HG03520 (cell line): ENCODE measurements around the gene HTR3B.
A peak's percentile ranks its signal among the peaks of the same experiment; 100 is the strongest.
"Not testable (repeated sequence)": the region's sequence is repeated elsewhere in the genome, so short reads cannot be mapped to it uniquely, and the experiment has no call there.

Source experiments
- ATAC-seq: cut with Tn5 transposase; IDR thresholded peaks from one replicate; pipeline ENCODE4 v1.9.1; 2021; ENCODE audit warnings: mild to moderate bottlenecking, moderate library complexity; ENCODE audit not compliant: unreplicated experiment

The HTR3B gene

GRCh38 chr11:113904379-113905101, at the start of gene HTR3B:
Gene HTR3B, plus strand, starts transcription at chr11:113904796. Its CDS starts 138 bp downstream, at chr11:113904934.
- ATAC-seq, result no peak

- ATAC-seq, result no peak
These were observed 48.8 kb upstream of the HTR3B start for GRCh38 chr11:113855803-113856202.

- no peak for ATAC-seq
These were observed 47.4 kb upstream of the HTR3B start for GRCh38 chr11:113856966-113857759.

GRCh38 chr11:113859665-113860064, 44.9 kb upstream of the HTR3B start:
- ATAC-seq, result no peak

GRCh38 chr11:113862435-113862834, 42.2 kb upstream of the HTR3B start:
- no peak for ATAC-seq

- no peak for ATAC-seq
These were observed 40.2 kb upstream of the HTR3B start for GRCh38 chr11:113864410-113864809.

GRCh38 chr11:113865873-113866272, 38.7 kb upstream of the HTR3B start:
- ATAC-seq, result no peak

GRCh38 chr11:113867843-113868503, 36.6 kb upstream of the HTR3B start:
- ATAC-seq, result no peak

- no peak for ATAC-seq
These were observed 33.3 kb upstream of the HTR3B start for GRCh38 chr11:113871336-113871735.

- no peak for ATAC-seq
These were observed 31.4 kb upstream of the HTR3B start for GRCh38 chr11:113873236-113873626.

GRCh38 chr11:113874096-113874495, 30.5 kb upstream of the HTR3B start:
- no peak for ATAC-seq

GRCh38 chr11:113874581-113875233, 29.9 kb upstream of the HTR3B start:
- no peak for ATAC-seq

- ATAC-seq, result peak; percentile 79
These were observed 29.1 kb upstream of the HTR3B start, which contains the start of gene USP28 for GRCh38 chr11:113875234-113876073. Gene USP28, minus strand, starts transcription at chr11:113875572. Its CDS starts 71 bp downstream, at chr11:113875501.

- ATAC-seq, result no peak
These were observed 28.4 kb upstream of the HTR3B start for GRCh38 chr11:113876074-113876797.

- ATAC-seq, result no peak
These were observed 27.6 kb upstream of the HTR3B start for GRCh38 chr11:113876798-113877669.

- no peak for ATAC-seq
These were observed 26.9 kb upstream of the HTR3B start for GRCh38 chr11:113877670-113878055.

- not testable (repeated sequence) for ATAC-seq
These were observed 25.1 kb upstream of the HTR3B start for GRCh38 chr11:113879446-113879845.

- ATAC-seq, result no peak
These were observed 23.6 kb upstream of the HTR3B start for GRCh38 chr11:113880971-113881370.

GRCh38 chr11:113881856-113882255, 22.7 kb upstream of the HTR3B start:
- ATAC-seq, result no peak
